ENCODE results near the gene CDKL2.

DNA sequence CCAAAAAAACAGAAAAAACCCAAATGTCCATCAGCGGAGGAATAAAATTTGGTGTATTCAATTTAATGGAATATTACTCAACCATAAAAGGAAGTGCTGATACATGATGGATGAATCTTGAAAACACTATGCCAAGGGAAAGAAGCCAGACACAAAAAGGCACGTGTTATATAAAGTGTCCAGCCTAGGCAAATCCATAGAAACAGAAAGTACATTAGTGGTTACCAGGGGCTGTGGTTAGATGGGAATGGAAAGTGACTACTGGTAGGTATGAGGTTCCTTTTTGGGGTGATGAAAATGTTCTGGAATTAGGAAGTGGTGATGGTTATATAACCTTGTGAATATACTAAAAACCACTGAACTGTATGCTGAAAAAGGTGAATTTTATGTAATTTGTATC is 3.5 kb upstream of the CDKL2 start:
- TF ChIP-seq, protein P1, sequence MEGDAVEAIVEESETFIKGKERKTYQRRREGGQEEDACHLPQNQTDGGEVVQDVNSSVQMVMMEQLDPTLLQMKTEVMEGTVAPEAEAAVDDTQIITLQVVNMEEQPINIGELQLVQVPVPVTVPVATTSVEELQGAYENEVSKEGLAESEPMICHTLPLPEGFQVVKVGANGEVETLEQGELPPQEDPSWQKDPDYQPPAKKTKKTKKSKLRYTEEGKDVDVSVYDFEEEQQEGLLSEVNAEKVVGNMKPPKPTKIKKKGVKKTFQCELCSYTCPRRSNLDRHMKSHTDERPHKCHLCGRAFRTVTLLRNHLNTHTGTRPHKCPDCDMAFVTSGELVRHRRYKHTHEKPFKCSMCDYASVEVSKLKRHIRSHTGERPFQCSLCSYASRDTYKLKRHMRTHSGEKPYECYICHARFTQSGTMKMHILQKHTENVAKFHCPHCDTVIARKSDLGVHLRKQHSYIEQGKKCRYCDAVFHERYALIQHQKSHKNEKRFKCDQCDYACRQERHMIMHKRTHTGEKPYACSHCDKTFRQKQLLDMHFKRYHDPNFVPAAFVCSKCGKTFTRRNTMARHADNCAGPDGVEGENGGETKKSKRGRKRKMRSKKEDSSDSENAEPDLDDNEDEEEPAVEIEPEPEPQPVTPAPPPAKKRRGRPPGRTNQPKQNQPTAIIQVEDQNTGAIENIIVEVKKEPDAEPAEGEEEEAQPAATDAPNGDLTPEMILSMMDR (conservative IDR thresholded peaks at IDR 0.05), result no peak
- TF ChIP-seq EZH2 (IDR thresholded peaks at IDR 0.05; ENCODE audit: low read depth), result no peak

Measured in PC-9 (cell line).